GM19324 (cell line): ENCODE measurements around the gene MEGF8.
A peak's percentile ranks its signal among the peaks of the same experiment; 100 is the strongest.

ENCODE experiments used
- ATAC-seq: cut with Tn5 transposase; IDR thresholded peaks from one replicate; pipeline ENCODE4 v1.9.1; 2021; ENCODE audit warnings: mild to moderate bottlenecking, moderate library complexity; ENCODE audit not compliant: unreplicated experiment, low FRiP score

The MEGF8 gene

GRCh38 chr19:42301646-42302203 is 23.7 kb upstream of the MEGF8 start, which contains the start of gene PRR19:
PRR19 (plus strand) TSS chr19:42302132; CDS start chr19:42309585, 7,453 bp downstream.
- no peak for ATAC-seq

GRCh38 chr19:42303101-42303464 is 22.4 kb upstream of the MEGF8 start:
- no peak for ATAC-seq

DNA sequence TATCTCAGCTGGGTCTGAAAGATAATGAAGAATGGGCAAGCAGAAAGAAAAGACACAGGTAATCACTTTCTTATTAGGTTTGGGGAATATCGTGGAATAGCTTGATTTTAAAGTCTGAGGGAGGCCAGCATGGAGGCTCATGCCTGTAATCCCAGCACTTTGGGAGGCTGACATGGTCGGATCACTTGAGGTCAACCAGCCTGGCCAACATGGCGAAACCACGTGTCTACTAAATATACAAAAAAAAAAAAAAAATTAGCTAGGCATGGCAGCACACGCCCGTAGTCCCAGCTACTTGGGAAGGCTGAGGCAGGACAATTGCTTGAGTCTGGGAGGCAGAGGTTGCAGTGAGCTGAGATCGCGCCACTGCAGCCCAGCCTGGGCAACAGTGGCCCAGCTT is 21.6 kb upstream of the MEGF8 start:
- ATAC-seq = no peak

- no peak for ATAC-seq
These were observed 18.8 kb upstream of the MEGF8 start for GRCh38 chr19:42306646-42307045.

DNA sequence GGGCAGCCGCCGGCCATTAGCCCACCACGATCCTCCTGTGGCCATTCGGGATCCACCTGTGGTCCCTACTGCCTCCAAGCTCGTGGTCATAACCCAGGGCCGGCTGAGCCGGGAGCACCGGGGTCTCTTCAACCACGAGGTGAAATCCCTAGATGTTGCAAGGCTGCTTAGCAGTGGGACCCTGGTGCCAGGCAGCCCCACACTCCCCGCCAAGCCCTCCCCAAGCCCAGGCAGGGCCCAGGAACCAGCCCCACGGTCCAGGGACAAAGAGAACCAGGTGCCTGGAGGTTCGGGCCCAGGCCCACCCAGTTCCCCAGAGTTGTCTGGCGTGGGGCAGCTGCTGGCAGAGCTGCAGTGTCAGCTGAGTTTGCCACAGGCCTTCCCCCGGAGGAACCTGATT is 15.7 kb upstream of the MEGF8 start:
- no peak for ATAC-seq

GRCh38 chr19:42311657-42312056 is 13.8 kb upstream of the MEGF8 start:
- no peak for ATAC-seq

DNA sequence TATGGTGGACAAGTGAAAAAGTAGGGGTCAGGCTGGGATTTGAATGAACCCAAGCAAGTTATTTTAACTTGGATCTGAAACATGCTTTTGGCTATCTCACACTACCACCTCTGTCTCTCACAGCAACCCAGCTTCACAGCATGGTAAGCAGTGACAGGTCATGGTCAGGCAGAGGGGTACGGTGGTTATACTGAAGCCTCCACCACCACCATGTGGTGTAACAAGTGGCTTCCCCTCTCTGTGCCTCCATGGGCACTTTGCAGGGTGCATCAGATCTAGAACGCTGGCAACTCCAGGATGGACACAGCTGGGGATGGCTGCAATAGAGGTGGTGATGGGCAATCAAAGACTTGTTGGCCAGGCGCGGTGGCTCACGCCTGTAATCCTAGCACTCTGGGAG is 13.1 kb upstream of the MEGF8 start:
- ATAC-seq = no peak

GRCh38 chr19:42313096-42313839 is 12.2 kb upstream of the MEGF8 start, which contains the start of gene TMEM145:
TMEM145 (plus strand) TSS chr19:42313309; CDS start chr19:42313377, 68 bp downstream.
- no peak for ATAC-seq

- ATAC-seq = no peak
These were observed 11.3 kb upstream of the MEGF8 start for GRCh38 chr19:42313840-42314755.

DNA sequence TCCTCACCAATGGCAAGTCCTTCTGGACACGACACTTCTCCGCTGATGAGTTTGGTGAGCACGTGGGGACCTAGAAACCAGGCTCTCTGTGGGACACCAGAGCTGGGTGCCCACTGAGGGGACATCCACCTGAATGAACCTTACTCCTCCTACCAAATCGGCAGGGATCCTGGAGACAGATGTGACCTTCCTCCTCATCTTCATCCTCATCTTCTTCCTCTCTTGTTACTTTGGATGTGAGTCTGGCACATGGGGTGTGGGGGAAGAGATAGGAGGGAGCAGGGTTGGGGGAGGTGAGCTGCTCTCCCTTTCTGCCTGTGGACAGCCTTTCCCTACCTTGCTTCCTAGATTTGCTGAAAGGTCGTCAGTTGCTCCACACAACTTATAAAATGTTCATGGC is 10.4 kb upstream of the MEGF8 start:
- no peak for ATAC-seq

DNA sequence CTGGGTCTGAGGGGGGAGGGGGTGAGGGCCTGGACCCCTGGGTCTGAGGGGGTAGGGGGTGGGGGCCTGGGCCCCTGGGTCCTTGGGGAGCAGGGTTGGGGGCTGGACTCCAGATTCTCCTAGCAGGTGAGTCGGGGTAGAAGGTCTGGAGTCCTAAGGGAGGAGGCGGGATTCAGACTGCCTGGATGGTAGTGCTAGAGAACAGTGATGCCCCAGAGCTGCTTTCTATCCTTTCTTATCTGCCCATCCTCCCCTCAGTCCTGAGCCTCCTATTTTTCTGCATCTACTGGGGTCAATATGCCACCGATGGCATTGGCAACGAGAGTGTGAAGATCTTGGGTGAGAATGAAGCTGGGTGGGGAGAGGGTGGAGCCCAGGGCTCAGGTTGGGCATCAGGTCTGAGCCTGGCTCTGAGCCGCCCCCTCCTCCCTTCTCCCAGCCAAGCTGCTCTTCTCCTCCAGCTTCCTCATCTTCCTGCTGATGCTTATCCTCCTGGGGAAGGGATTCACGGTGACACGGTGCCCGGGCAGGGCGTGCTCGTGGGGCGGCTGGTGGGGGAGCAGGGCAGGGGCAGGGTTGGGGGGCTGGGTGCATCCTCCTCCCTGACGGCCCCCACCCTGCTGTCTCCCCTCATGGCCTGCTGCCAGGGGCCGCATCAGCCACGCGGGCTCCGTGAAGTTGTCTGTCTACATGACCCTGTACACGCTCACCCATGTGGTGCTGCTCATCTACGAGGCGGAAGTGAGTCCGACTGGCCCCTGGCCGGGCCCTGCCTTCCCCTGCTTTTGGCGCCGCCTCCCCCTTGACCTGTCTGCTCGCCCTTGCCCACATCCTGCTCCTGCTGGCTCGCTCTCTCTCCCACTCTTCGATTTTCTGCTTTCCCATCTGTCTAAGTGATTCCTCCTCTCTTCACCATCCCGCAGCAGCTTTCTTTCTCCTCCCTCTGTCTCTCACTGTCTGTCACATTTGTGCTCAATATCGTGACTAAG is 8.9 kb upstream of the MEGF8 start:
- no peak for ATAC-seq

DNA sequence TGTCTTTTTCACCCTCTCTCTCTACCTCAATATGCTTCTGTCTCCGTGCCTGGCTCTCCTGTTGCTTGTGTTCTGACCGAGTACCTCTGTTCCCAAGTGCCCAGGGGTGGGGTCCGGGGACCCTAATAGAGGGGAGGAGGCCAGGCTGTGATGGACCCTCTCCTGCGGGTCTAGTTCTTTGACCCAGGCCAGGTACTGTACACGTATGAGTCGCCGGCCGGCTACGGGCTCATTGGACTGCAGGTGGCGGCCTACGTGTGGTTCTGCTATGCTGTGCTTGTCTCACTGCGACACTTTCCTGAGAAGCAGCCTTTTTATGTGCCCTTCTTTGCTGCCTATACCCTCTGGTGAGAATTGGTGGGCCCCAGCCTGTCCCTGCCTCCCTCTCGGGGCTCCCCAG is 7.9 kb upstream of the MEGF8 start:
- no peak for ATAC-seq

DNA sequence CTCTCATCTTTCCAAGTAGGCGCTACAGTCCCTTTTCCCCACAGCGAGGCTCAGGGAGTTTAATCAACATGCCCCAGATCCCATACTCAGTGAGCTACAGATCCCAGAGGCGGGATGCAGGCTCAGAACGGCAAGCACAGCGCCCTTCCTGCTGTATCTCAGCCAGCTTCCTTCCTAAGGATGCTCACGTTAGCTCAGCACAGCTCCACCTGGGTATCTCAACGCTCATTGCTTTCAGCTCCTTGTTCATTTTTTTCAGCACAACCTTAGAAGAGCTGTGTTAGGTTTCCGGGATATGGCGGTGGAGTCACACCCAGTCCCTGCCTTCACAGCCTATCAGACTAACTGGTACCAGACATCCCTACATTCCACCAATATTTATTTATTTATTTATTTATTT is 3.1 kb upstream of the MEGF8 start:
- no peak for ATAC-seq

- ATAC-seq = no peak
These were observed 2.0 kb upstream of the MEGF8 start for GRCh38 chr19:42323473-42323851.

DNA sequence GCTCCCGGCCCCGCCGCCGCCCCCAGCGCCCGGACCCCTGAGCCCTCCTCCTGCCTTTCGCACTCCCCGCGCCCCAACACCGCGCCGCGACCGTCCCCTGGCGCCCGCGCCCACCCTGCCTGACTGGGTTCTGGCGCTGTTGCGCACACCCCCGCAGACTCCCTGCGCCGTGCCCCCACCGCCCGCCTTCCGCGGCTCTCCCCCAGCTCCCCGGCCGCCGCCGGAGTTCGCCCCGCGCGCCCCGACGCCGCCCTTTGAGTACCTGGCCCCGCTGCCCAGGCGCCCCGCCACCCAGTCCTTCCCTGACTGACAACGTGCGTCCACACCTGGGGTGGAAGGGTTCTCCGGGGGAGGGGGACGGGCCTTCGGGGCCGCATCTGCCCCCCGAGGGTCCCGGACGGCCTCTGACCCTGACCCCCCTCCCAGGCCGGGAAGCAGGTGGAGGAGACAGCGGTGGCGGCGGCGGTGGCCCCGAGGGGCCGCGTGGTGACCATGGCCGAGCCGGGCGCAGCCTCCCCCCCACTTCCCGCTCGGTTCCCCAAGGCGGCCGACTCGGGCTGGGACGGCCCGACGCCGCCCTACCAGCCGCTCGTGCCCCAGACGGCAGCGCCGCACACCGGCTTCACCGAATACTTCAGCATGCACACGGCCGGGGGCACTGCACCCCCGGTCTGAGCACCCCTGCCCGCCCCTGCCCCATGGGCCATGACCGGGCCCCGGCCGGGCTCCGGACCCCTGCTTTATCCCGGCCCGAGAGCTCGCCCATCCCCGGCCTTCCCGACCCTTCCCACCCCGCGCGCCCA is 1.4 kb upstream of the MEGF8 start:
- no peak for ATAC-seq

DNA sequence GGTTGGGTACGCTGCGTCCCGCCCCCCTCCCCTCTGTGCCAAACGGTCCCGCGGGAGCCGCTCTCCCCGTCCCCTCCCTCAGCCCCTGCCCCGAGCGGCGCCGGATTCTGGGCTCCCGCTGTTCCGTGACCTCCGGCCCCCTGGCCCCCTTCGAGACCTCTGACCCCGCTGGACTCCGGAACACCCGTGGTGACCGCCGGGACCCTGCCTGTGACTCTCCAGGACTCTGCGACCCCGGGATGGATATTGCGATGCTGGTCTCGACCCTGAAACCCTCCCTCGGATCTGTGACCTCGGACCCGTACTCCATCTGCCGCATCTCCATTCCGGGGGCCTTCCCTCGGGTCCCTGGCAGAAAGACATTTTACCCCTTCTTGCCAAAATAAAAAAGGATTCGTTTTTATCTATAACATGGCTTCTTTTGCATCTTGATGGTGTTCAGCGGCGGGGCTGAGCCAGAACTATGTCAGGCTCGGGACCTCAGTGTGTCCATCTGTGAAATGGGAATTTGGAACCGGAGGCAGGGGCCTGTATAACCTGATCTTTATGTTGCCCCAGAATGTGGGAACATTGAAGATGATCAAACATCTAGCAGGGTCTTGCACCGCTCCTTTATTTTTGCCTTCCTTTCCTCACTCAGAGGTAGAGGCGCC is 654 bp upstream of the MEGF8 start:
- no peak for ATAC-seq

DNA sequence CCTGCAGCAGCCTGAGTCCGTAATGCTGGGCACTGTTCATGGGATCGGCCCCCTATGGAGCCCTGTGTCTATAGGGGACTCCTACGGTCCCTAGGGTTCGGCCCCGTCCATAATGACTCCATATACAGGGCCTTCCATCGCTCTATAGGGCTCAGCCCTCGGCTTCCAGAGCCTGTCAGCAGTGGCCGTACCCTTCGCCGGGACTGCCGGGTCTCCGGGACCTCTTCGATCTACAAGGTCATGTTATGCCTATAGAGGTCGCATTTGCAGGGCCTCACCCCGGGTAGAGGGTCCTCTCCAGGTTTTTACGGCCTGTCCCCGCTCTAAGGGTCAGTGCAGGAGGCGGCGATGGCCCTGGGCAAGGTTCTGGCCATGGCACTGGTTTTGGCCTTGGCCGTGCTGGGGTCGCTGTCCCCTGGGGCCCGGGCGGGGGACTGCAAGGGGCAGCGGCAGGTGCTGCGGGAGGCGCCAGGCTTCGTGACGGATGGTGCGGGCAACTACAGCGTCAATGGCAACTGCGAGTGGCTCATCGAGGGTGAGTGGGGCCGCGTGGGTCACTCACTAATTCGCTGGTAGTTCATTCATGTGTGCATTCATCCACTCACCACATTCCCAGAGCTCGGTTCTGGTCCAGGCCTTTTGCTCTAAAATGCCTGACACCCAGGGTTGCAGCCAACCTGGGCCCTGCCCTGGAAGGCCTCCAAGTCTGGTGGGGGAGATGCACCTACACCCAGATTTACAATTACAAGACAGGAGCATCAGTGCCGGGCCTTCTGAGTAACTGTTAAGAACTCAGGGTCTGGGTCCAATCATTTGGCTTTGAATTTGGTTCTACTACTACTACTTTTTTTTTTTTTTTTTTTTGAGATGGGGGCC is 699 bp downstream of the MEGF8 start:
- ATAC-seq = peak; percentile 6

GRCh38 chr19:42326969-42327368 is 1.5 kb downstream of the MEGF8 start:
- no peak for ATAC-seq
